Loucy (cell line): Measurements from ENCODE around the gene UNC5B.

ENCODE experiments used
- CTCF ChIP-seq: fragments of 200-600 bp; sonication (generic); conservative IDR thresholded peaks from 2 replicates; pipeline ENCODE4 v1.5.1; 2014; ENCODE audit warnings: mild to moderate bottlenecking, antibody characterized with exemption, low read length
- EZH2phosphoT487 ChIP-seq: fragments of 200-600 bp; IDR thresholded peaks from 2 replicates; pipeline ENCODE4 v1.6.1; 2018; ENCODE audit warnings: antibody characterized with exemption, mild to moderate bottlenecking, moderate library complexity, borderline replicate concordance

GRCh38 chr10:71179382-71179781, 33.0 kb upstream of the UNC5B start:
- TF ChIP-seq CTCF (no peak), EZH2phosphoT487 (no peak)
